Endothelial cell of umbilical vein (primary cell): ENCODE measurements around the gene PCDH18. TPM values are rescaled to one million over a fixed set of nuclear protein-coding genes. Genes with fewer than 3 reads are reported as not detected.

Experiments used
- BruUV-seq: library from RNA; stranded (reverse); fragments of 400-500 nt; replicated peaks from 2 replicates; lab custom pipeline; 2021; lab: Mats Ljungman, UMichigan
- CTCF ChIA-PET: fragments of 300-600, 350-600 bp; sonication (Branson Sonifier 250); formaldehyde crosslinking; loops from one replicate; lab custom pipeline; 2021; ENCODE audit warnings: antibody characterized with exemption, inconsistent platforms; lab: Charles Lee
- POLR2A ChIA-PET: fragments of 300-600, 350-600 bp; sonication (Branson Sonifier 250); formaldehyde crosslinking; loops from one replicate; lab custom pipeline; 2021; ENCODE audit warnings: antibody characterized with exemption, inconsistent platforms; lab: Charles Lee
- DNase-seq: peaks from one replicate; pipeline ENCODE4 v3.0.0-alpha.2; 2011; ENCODE audit warnings: low read depth, low spot score
- FAIRE-seq: peaks from 2 replicates; lab custom pipeline; 2011; peaks lifted over from hg19 to GRCh38; lab: Jason Lieb, UNC
- H2AFZ ChIP-seq: 2 replicates; pipeline ENCODE4 v1.6.0; 2012; ENCODE audit warnings: low read depth, low read length, control low read depth, inconsistent platforms
- H3K27ac ChIP-seq: 2 replicates; pipeline ENCODE4 v1.5.1; 2011; ENCODE audit warnings: low read depth, mild to moderate bottlenecking, control low read depth, low read length, moderate library complexity; ENCODE audit not compliant: insufficient read depth
- H3K27me3 ChIP-seq, 2 experiments: 2 replicates each; pipeline versions ENCODE4 v1.6.0 to v1.6.1; 2011; ENCODE audit warnings: low read length in 2 of 2, mixed read lengths in 1 of 2; ENCODE audit not compliant: control insufficient read depth in 2 of 2, insufficient read depth in 2 of 2
- H3K36me3 ChIP-seq, 2 experiments: 2 replicates in 1 of 2; 3 replicates in 1 of 2; pipeline ENCODE4 v1.5.1; 2011; ENCODE audit warnings: low read length in 2 of 2, mild to moderate bottlenecking in 1 of 2, moderate library complexity in 1 of 2; ENCODE audit not compliant: control insufficient read depth in 2 of 2, insufficient read depth in 2 of 2; ENCODE audit errors: extremely low read depth in 1 of 2
- H3K4me1 ChIP-seq: 3 replicates; pipeline ENCODE4 v1.5.1; 2011; ENCODE audit warnings: mild to moderate bottlenecking, low read length; ENCODE audit not compliant: control insufficient read depth, insufficient read depth; ENCODE audit errors: extremely low read depth
- H3K4me2 ChIP-seq: 2 replicates; pipeline ENCODE4 v1.6.1; 2011; ENCODE audit warnings: low read length, control low read depth, mixed read lengths; ENCODE audit not compliant: insufficient read depth
- H3K4me3 ChIP-seq, 3 experiments: fragments of 200-600 bp in 1 of 3; sonication (generic), shearing (Covaris generic) in 1 of 3; replicated peaks in 1 of 3; 2 replicates each; pipeline ENCODE4 v1.5.1; 2011 to 2016; ENCODE audit warnings: control low read depth in 3 of 3, low read length in 3 of 3, mild to moderate bottlenecking in 2 of 3, inconsistent platforms in 1 of 3, low read depth in 1 of 3, moderate library complexity in 1 of 3; ENCODE audit not compliant: insufficient read depth in 1 of 3
- H3K79me2 ChIP-seq: 2 replicates; pipeline ENCODE4 v1.6.0; 2012; ENCODE audit warnings: low read length, inconsistent platforms; ENCODE audit not compliant: control insufficient read depth, insufficient read depth
- H3K9ac ChIP-seq: replicated peaks from 2 replicates; pipeline ENCODE3; 2011; ENCODE audit warnings: low read length, control low read depth; ENCODE audit not compliant: insufficient read depth; ENCODE audit errors: extremely low read depth
- H3K9me1 ChIP-seq: replicated peaks from 3 replicates; pipeline ENCODE4 v1.6.0; 2011; ENCODE audit warnings: mild to moderate bottlenecking, low read length; ENCODE audit not compliant: control insufficient read depth, insufficient read depth; ENCODE audit errors: extremely low read depth
- H3K9me3 ChIP-seq: replicated peaks from 2 replicates; pipeline ENCODE4 v1.5.1; 2012; ENCODE audit warnings: low read length, inconsistent platforms; ENCODE audit not compliant: control insufficient read depth, insufficient read depth
- H4K20me1 ChIP-seq: replicated peaks from 2 replicates; pipeline ENCODE3; 2011; ENCODE audit warnings: mild to moderate bottlenecking, low read length; ENCODE audit not compliant: control insufficient read depth, insufficient read depth; ENCODE audit errors: extremely low read depth
- CTCF ChIP-seq, 2 donors: IDR thresholded peaks; 1 replicate in 1 of 2; 2 replicates in 1 of 2; pipeline ENCODE4 v1.5.1; 2011; ENCODE audit warnings: low read length in 2 of 2, mild to moderate bottlenecking in 2 of 2, moderate library complexity in 2 of 2, control low read depth in 1 of 2, inconsistent platforms in 1 of 2, low read depth in 1 of 2; ENCODE audit not compliant: insufficient read depth in 1 of 2; ENCODE audit errors: extremely low read depth in 1 of 2
- EZH2 ChIP-seq: IDR thresholded peaks from 2 replicates; pipeline ENCODE4 v1.6.1; 2012; ENCODE audit warnings: borderline replicate concordance, low read depth, mild to moderate bottlenecking, moderate library complexity, low read length, inconsistent platforms; ENCODE audit not compliant: severe bottlenecking
- FOS ChIP-seq: IDR thresholded peaks from 2 replicates; pipeline ENCODE4 v1.6.1; 2011; ENCODE audit warnings: mild to moderate bottlenecking, low read length, moderate library complexity, borderline replicate concordance; ENCODE audit not compliant: insufficient read depth
- GATA2 ChIP-seq: IDR thresholded peaks from 2 replicates; pipeline ENCODE4 v1.7.0; 2011; ENCODE audit warnings: low read depth, mild to moderate bottlenecking, moderate library complexity, mixed read lengths, low read length; ENCODE audit not compliant: insufficient read length, insufficient read depth
- JUN ChIP-seq: IDR thresholded peaks from 2 replicates; pipeline ENCODE4 v1.6.1; 2011; ENCODE audit warnings: borderline replicate concordance, low read depth; ENCODE audit not compliant: insufficient read length, insufficient read depth
- MAX ChIP-seq: IDR thresholded peaks from 2 replicates; pipeline ENCODE4 v1.6.1; 2011; ENCODE audit not compliant: insufficient read depth, insufficient read length
- MYC ChIP-seq: IDR thresholded peaks from one replicate; pipeline ENCODE4 v1.6.1; 2011; ENCODE audit warnings: mild to moderate bottlenecking, low read depth, low read length
- POLR2A ChIP-seq: IDR thresholded peaks from 2 replicates; pipeline ENCODE4 v1.6.1; 2012; ENCODE audit warnings: low read depth, mild to moderate bottlenecking, control low read depth, low read length
- POLR2AphosphoS5 ChIP-seq: IDR thresholded peaks from 2 replicates; pipeline ENCODE4 v1.6.1; 2012; ENCODE audit warnings: low read depth, mild to moderate bottlenecking, control low read depth, low read length, moderate library complexity; ENCODE audit not compliant: insufficient read depth
- dilution Hi-C: fragments of 300-500 bp; cut with MboI; formaldehyde crosslinking; loops from one replicate; pipeline ENCODE4 v1.15.0; 2019; ENCODE audit warnings: low sequenced_read_pairs; ENCODE audit not compliant: extremely low pct_ligation_motif_present
- intact Hi-C: fragments of 100-400 bp; cut with micrococcal nuclease; formaldehyde crosslinking; loops from one replicate; pipeline ENCODE4 v1.10.0; 2022
- polyA plus RNA-seq, 4 experiments: library from polyadenylated mRNA; depleted of rRNA in 3 of 4; stranded (reverse) in 3 of 4; unstranded in 1 of 4; fragments of >200 nt; gene quantifications; 2 replicates each; pipeline versions ENCODE4 v1.2.1 to v1.2.3, GENCODE V29; 2011 to 2012; ENCODE audit warnings: missing spikeins in 1 of 4
- total RNA-seq: library from RNA; stranded (reverse); gene quantifications from 2 replicates; pipeline ENCODE4 v1.2.3, GENCODE V29; 2021

Gene PCDH18
- total and polyA plus RNA-seq, 2 donors (not counting 3 experiments of a cell fraction or from before 2014, with no cell fraction given) = 1.5 to 2.2 TPM

- H2AFZ ChIP-seq = no peak overlapping the region
- no peaks in the 10 kb centered on the region for H3K9me3 ChIP-seq
- intact Hi-C loops = no loop called here
- H3K79me2 ChIP-seq = no peaks in the 10 kb centered on the region
- ChIA-PET POLR2A (no interaction called here), CTCF (no interaction called here)
- peak overlapping the region; percentile 21 for H3K4me2 ChIP-seq
- DNase-seq (no peak), FAIRE-seq (no peak)
- dilution Hi-C loops = no loop called here
- no peaks in the 10 kb centered on the region for H3K27me3 ChIP-seq
- H3K9ac ChIP-seq = no peak overlapping the region
- TF ChIP-seq EZH2 = no peak
- no peak for TF ChIP-seq POLR2AphosphoS5
- no peak for TF ChIP-seq JUN
- no peak for TF ChIP-seq MYC
- no peak for TF ChIP-seq POLR2A
- TF ChIP-seq MAX = no peak
- TF ChIP-seq FOS = no peak
- TF ChIP-seq GATA2 = no peak
- TF ChIP-seq CTCF (IDR thresholded peaks at IDR 0.05; ENCODE audit: extremely low read depth in 1 of 2, insufficient read depth in 1 of 2, low read depth in 1 of 2, low read length in 2 of 2) = no peak
- no peaks in the 10 kb centered on the region for H3K36me3 ChIP-seq
- no peaks in the 10 kb centered on the region for H3K9me1 ChIP-seq
- H3K27ac ChIP-seq = no peak overlapping the region
- H4K20me1 ChIP-seq = no peaks in the 10 kb centered on the region
- H3K4me1 ChIP-seq = no peaks in the 10 kb centered on the region
- no peak overlapping the region for H3K4me3 ChIP-seq
- BruUV-seq = no TSS peak
These were observed 9.8 kb upstream of the PCDH18 start for GRCh38 chr4:137541876-137542646.
